ENCODE data around the gene ITSN1.

DNA sequence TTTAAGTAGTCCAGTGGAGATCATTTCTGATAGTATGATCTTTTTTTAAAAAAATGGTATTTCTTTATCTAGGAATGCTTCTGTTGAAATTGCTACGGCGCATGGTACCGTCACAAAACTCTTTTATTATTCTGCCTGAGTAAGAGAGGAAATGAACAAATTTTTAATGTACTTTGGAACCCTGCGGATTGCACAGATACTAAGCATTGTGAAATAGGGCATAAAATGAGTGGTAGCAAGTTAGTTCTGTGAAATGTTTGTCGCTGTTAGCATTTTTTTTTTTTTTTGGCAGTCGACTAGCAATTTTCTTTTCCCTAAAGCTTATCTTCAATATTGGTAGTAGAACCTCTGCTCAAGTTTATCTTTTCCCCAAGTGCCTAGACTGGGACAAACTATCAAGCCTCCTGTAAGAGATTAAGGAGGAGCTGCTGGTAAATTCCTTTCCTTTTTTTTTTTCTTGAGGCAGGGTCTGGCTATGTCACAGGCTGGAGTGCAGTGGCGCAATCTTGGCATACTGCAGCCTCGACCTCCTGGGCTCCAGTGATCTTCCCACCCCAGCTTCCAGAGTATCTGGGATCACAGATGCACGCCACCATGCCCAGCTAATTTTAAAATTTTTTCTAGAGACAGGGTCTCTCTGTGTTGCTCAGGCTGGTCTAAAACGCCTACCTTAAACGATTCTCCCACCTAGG is 2.2 kb downstream of the ITSN1 start:
- TF ChIP-seq EZH2 (IDR thresholded peaks at IDR 0.05; ENCODE audit: insufficient read depth, poor library complexity, severe bottlenecking) (no peak), EZH2phosphoT487 (IDR thresholded peaks at IDR 0.05; ENCODE audit: insufficient read depth, low read depth) (no peak)
